Hippocampal formation (tissue), 2 donors: Measurements from ENCODE around the gene HS3ST5.
"Not testable (repeated sequence)": the region's sequence is repeated elsewhere in the genome, so short reads cannot be mapped to it uniquely, and the experiment has no call there.

Source experiments
- DNase-seq, 2 donors: peaks; one replicate each; lab custom pipeline; 2025; lab: John Stamatoyannopoulos, UW

HS3ST5 gene

GRCh38 chr6:114277220-114277619 is 65.6 kb downstream of the HS3ST5 start:
- no peak for DNase-seq

- no peak for DNase-seq
Measured at GRCh38 chr6:114276783-114277182, 66.0 kb downstream of the HS3ST5 start.

- DNase-seq, result no peak
Measured at GRCh38 chr6:114274836-114275235, 68.0 kb downstream of the HS3ST5 start.

DNA sequence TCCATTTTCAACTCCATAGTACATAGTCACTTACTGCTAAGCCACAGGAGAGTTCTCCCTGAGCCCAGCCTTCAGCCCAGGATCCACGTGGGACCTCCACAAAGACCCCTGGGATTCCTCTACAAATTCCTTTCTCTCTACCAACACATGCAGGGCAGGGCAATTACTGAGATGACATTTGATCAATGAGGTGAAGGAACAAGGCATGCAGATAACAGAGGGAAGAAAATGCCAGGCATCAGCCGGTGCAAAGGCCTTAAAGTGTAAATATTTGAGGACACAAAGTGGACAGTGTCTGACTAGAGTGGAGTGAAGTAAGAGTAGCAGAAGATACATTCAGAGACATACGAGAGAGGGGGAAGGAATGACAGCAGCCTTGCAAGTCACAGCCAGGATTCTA is 70.2 kb downstream of the HS3ST5 start:
- no peak for DNase-seq

DNA sequence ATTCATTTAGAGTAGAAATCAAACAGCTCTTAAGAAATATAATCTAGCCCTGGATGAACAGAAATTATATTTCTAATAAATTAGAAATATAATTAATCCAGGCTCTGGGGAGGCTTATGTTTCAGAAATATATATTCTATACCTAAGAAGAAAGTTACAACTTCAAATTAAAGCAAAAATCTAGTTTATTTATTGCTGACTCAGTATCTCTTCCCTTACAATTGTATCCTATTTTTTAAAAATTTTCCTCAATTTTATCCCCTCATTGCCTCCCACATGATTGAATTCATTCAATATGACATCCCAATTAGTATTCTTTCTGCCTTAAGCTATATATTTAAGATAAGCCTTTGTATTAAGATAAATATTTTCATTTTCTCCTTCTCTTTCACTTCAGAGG is 71.4 kb downstream of the HS3ST5 start:
- DNase-seq, result no peak

- no peak for DNase-seq
Measured at GRCh38 chr6:114267897-114268296, 74.9 kb downstream of the HS3ST5 start.

DNA sequence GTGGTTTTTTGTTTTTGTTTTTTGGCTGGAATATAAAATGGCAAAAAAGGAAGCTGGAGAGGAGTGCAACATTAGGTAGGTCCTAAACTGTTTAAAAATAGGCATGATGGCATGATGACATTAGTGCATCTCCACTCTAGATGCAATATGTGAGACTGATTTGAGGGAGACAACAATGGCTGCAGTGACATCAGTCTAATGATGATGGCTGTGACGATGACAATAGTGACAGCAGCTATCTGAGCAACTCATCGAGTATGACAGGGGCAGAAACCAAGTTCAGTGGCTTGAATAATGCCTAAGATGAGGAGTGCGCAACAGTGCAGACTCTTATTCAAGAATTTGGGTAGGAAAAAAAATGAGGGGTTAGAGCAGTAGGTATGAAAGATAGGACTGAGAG is 82.0 kb downstream of the HS3ST5 start:
- DNase-seq, result no peak

DNA sequence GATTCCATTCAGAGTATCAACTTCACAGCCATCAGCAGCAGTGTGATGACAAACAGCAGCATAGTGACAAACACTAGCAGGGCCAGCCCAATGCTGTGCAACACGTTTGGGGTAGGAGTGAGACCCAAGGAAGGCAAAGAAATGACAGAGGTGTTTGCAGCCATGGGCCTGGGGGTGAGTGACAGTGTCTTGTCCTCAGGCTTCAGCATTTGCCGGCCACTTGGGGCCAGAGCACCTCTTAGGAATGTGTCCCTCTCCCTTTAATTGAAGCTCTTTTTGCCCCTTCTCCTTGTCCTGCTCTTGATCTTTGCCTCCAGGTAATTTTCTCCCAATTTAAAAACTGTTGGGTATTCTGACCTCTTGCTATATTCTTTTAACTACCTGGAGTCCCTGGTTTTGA is 84.4 kb downstream of the HS3ST5 start:
- DNase-seq, result no peak

DNA sequence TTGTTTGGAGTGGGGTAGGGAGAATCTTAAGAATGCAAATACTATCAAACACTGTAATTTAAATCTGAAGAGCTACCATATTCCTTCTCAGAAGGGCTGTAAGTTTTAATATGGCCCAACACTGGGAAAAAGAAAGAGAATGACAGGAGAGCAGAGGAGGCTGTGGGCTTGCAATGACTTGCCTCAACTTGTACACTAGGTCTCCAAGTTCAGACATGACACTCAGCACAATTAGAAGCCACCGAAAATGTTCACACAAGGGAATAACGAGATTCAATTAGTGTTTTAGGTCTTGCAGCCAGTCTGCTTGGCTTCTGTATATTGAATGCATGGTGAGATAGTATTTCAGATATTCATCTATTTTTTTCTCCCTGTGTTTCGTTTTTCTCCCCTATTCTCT is 89.4 kb downstream of the HS3ST5 start:
- no peak for DNase-seq

DNA sequence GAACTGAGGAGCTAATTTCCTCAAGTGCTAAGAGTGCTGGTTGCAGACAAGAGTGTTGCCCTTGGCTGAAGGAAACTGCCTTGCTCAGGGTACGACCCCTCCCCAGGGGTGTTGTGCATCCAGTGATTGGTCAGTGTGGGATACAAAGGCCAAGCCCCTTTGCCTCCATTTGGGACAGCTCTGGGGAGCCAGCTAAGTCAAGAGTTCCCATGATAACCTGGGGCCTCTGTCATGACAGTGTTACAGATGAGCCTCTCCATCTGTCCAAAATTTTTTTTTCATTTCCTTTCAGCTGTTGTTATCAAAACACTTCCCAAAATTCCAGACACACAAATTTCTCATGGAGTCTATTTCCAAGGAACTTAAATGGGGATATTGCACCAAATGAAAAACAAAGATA is 93.3 kb downstream of the HS3ST5 start:
- no peak for DNase-seq

DNA sequence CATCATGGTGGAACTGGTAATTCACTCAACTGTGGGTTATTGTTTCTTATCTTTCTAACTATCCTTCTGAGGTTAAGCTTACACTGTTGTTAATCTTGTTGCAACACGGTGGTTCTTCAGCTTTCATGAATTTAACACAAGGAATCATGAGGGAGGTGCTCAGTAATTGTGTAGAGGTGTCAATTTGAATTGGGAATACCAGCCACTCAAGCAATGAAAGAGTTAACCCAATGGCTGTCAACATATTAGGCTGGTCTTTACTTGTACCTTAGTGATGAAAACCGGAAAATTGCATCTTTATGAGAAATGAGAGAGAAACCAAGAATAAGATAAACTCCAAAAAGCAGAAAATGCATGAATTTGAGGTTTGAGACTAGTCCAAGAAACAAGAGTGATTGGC is 95.7 kb downstream of the HS3ST5 start:
- DNase-seq, result no peak

GRCh38 chr6:114240796-114241195 is 102.0 kb downstream of the HS3ST5 start:
- no peak for DNase-seq

- DNase-seq, result no peak
Measured at GRCh38 chr6:114228675-114229074, 114.1 kb downstream of the HS3ST5 start.

DNA sequence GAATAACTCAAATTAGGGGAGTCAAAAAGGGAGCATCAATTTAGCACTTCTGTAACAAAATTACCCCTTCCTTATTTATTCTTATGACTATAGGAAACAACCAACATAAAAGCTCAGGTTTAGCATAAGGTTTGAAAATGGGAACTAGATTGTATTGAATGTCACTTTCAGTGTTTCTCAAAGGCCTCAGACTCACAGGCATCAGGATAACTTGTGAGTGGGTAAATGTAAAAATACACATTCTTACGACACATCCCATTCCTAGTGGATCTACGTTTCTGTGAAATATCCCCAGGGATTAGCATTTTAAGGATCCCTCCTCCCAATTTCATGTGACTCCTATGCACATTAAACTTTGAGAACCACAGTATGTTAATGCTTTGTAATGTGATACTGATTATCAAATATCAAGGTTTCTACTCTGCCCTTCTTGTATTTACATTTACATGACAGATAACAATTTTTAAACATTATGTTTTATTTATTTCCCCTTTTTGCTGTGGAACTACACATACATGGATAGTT is 114.8 kb downstream of the HS3ST5 start:
- DNase-seq, result no peak

DNA sequence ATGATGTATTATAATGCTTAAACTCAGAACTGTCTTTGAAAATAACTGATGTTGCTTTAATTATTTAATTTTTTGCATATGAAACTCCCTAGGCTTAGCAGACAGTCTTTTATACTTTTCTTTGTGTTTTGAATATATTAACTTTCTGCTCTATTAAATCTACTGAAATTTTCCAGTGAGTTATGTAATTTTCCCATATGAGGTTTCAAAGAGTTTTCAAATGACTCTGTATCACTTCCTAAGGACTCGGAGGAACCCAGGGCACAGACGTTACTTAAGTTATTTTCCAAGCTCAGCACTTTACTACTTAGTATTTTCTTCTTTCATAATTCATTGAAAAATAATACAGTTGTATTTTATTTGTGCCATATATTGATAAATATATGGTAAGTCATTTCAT is 122.6 kb downstream of the HS3ST5 start:
- DNase-seq, result no peak

DNA sequence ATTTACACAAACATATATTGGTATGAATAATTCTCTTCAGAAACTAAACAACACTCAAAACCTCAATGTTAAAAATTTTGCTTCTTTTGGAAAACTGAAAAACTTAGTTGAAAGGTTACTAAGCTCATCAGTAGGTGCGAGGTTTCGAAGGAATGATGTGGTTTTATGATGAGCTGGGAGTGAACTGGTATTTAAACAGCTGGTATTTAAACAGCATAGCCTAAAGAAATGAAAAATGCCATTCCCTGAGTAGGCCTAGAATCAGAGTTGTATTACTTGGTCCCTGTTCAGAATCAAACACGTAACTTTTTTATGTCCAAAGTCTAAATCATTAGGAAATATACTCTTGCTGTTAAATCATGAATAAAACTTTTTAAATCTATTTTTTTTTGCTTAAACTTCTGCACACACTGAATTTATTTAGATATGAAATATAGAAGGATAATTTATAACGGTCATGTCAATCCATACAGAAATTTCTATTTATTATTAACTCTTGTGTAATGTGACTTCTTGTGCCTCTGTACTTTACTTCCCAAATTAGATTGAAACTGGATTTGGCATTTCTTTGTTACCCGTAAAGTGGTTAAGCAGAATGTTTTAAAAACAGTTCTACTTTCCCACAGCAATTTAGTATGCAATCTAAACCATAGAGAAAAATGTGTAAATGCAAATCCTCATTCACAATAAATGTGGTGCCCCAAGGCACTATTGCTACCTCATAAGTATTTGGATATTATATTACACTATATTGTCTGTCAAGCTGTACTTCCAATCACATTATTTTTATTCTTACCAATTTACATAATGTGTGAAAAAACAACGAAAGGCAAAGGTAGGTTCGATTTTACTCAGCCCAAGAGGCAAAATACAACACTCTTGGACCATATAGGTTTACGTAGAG is 124.1 kb downstream of the HS3ST5 start:
- DNase-seq, result no peak

DNA sequence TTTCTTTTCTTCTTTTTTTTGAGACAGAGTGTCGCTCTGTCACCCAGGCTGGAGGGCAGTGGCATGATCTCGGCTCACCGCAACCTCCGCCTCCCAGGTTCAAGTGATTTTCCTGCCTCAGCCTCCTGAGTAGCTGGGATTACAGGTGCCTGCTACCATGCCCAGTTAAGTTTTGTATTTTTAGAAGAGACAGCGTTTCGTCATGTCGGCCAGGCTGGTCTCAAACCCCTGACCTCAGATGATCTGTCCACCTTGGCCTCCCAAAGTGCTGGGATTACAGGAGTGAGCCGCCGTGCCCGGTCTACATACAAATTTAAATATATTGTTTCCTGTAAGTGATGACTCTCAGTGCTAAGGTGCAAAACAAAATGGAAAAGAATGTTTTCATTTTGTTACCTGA is 124.8 kb downstream of the HS3ST5 start:
- DNase-seq, result not testable (repeated sequence)

DNA sequence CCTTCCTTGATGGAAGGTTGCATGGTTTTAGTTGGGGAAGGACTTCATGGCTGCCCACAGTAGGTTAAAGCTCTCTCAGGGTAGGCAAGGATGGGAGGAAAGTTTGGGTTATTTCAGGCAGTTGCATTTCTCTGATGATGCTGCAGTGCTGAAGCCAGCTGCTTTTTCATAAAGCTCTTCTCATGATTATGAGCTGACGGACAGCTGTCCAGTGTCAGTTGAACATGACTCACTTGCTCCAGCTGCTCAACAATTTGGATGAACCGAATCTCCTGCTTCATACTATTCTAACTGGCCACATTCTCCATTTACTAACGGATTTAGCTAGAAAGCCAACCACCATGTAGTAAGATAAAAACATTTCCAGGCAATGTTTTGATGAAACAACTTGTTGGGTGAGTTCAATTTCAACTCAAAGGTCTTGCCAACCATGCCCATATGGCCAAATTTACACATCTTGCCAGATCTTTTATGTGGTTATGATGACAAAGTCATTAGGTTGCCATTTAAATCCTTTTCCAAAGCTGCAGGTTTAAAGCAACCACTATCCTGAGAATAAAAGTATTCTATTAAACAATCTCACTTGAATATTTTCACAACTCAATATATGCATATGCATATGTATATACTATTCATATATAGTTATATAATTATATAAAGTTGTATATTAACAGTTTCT is 125.9 kb downstream of the HS3ST5 start:
- no peak for DNase-seq

DNA sequence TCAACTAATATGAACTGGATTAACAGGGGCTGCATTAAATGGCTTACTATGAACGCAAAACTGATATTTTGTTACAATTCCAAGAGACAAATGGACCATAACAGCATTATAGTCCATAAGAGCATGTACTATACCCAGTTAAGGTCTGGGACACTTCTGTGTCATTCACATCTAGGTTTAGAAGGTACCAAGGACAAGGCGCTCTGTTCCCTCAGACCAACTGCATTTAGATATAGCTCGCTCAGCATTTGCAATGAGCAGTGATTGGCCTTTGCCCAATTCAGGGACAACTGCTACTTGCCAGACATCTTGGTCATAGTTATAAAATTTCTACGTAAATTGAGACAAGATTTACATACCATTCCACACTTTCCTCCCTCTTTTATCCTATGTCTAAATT is 132.4 kb downstream of the HS3ST5 start:
- DNase-seq, result no peak

- no peak for DNase-seq
Measured at GRCh38 chr6:114203460-114203859, 139.4 kb downstream of the HS3ST5 start.

DNA sequence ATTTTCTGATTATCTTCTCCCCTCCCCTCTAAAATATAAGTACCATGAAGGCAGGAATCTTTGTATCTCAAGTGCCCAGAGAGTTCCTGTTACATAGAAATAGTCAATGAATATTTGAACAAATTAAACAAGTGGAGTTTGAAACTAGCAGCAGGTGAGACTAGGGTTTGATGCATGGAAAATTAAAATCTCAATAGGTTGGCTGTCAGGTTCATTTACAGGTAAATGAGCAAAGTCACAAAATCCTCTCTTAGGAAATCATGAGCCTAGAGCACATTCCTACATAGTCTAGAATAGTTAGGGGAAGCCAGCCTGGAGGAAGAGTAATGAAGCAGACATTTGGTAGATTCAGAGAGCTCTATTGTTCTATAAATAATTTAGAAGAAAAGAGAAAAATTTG is 140.4 kb downstream of the HS3ST5 start:
- no peak for DNase-seq

GRCh38 chr6:114200891-114201290 is 141.9 kb downstream of the HS3ST5 start:
- DNase-seq, result no peak
